Fibroblast of lung (primary cell): ENCODE measurements around the gene SNRPD1.
"Not testable (repeated sequence)": the region's sequence is repeated elsewhere in the genome, so short reads cannot be mapped to it uniquely, and the experiment has no call there.

Experiments
- EZH2 ChIP-seq: IDR thresholded peaks from 2 replicates; pipeline ENCODE4 v1.5.1; 2012; ENCODE audit warnings: low read length, control low read depth, mild to moderate bottlenecking; ENCODE audit errors: missing control alignments
- TF ChIP-seq, protein P1 (sequence below), 2 donors: IDR thresholded peaks in 1 of 2; conservative IDR thresholded peaks in 1 of 2; 1 replicate in 1 of 2; 2 replicates in 1 of 2; pipeline ENCODE4 v1.5.1; 2011 to 2012; ENCODE audit warnings: low read length in 2 of 2, control low read depth in 1 of 2, inconsistent platforms in 1 of 2, low read depth in 1 of 2, mild to moderate bottlenecking in 1 of 2

DNA sequence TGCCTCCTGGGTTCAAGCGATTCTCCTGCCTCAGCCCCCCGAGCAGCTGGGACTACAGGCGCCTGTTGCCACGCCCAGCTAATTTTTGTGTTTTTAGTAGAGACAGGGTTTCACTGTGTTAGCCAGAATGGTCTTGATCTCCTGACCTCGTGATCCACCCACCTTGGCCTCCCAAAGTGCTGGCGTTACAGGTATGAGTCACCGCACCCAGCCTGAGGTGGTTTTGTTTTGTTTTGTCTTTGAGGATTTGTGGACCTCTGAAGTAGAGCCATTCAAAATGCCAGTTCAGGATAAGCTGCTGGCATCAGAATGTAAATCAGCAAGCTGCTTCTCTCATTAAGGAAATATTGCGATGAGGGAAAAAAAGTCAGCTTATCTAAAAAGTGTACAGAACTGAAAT is 63.2 kb downstream of the SNRPD1 start:
- TF ChIP-seq, protein P1, sequence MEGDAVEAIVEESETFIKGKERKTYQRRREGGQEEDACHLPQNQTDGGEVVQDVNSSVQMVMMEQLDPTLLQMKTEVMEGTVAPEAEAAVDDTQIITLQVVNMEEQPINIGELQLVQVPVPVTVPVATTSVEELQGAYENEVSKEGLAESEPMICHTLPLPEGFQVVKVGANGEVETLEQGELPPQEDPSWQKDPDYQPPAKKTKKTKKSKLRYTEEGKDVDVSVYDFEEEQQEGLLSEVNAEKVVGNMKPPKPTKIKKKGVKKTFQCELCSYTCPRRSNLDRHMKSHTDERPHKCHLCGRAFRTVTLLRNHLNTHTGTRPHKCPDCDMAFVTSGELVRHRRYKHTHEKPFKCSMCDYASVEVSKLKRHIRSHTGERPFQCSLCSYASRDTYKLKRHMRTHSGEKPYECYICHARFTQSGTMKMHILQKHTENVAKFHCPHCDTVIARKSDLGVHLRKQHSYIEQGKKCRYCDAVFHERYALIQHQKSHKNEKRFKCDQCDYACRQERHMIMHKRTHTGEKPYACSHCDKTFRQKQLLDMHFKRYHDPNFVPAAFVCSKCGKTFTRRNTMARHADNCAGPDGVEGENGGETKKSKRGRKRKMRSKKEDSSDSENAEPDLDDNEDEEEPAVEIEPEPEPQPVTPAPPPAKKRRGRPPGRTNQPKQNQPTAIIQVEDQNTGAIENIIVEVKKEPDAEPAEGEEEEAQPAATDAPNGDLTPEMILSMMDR (conservative IDR thresholded peaks at IDR 0.05 in 1 of 2, IDR thresholded peaks at IDR 0.05 in 1 of 2; ENCODE audit: low read depth in 1 of 2, low read length in 2 of 2), result not testable (repeated sequence)
- not testable (repeated sequence) for TF ChIP-seq EZH2
